Loucy (cell line): ENCODE results near the gene GTSF1L.

ENCODE experiments used
- EZH2phosphoT487 ChIP-seq: fragments of 200-600 bp; IDR thresholded peaks from 2 replicates; pipeline ENCODE4 v1.6.1; 2018; ENCODE audit warnings: antibody characterized with exemption, mild to moderate bottlenecking, moderate library complexity, borderline replicate concordance
- TF ChIP-seq, protein P1 (sequence below): fragments of 200-600 bp; sonication (generic); conservative IDR thresholded peaks from 2 replicates; pipeline ENCODE4 v1.5.1; 2014; ENCODE audit warnings: mild to moderate bottlenecking, antibody characterized with exemption, low read length

DNA sequence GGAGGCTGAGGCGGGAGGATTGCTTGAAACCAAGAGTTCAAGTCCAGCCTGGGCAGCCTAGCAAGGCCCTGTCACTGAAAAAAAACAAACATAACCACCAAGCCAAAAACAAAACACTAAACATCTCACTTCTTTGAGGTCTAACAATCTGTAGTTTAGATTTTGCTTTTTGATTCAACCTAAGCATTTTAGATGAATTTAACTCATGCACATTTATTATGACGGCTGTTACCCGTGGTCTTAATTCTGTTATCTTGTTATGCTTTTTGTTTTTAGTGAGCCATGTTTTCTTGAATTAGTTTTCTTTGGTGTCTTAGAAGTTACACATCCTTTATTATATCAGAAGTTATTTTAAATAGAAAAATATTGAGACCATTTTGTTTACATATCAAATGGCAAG lies 13.8 kb upstream of the GTSF1L start:
- no peak for TF ChIP-seq EZH2phosphoT487
- TF ChIP-seq, protein P1, sequence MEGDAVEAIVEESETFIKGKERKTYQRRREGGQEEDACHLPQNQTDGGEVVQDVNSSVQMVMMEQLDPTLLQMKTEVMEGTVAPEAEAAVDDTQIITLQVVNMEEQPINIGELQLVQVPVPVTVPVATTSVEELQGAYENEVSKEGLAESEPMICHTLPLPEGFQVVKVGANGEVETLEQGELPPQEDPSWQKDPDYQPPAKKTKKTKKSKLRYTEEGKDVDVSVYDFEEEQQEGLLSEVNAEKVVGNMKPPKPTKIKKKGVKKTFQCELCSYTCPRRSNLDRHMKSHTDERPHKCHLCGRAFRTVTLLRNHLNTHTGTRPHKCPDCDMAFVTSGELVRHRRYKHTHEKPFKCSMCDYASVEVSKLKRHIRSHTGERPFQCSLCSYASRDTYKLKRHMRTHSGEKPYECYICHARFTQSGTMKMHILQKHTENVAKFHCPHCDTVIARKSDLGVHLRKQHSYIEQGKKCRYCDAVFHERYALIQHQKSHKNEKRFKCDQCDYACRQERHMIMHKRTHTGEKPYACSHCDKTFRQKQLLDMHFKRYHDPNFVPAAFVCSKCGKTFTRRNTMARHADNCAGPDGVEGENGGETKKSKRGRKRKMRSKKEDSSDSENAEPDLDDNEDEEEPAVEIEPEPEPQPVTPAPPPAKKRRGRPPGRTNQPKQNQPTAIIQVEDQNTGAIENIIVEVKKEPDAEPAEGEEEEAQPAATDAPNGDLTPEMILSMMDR = no peak
